Kidney capillary endothelial cell (primary cell): ENCODE results near the gene ALCAM.
A peak's percentile ranks its signal among the peaks of the same experiment; 100 is the strongest.

Source experiments
- DNase-seq: peaks from one replicate; pipeline ENCODE4 v3.0.0-alpha.2; 2018; ENCODE audit warnings: low spot score

Gene ALCAM

GRCh38 chr3:105493305-105493892 lies 126.7 kb downstream of the ALCAM start:
- no peak for DNase-seq

GRCh38 chr3:105495021-105495420 lies 128.3 kb downstream of the ALCAM start:
- DNase-seq = no peak

- no peak for DNase-seq
These were observed 129.6 kb downstream of the ALCAM start for GRCh38 chr3:105496343-105496742.

- no peak for DNase-seq
These were observed 130.7 kb downstream of the ALCAM start for GRCh38 chr3:105497386-105497785.

GRCh38 chr3:105499961-105500360 lies 133.3 kb downstream of the ALCAM start:
- no peak for DNase-seq

- DNase-seq = no peak
These were observed 135.6 kb downstream of the ALCAM start for GRCh38 chr3:105502333-105502732.

GRCh38 chr3:105503191-105503593 lies 136.5 kb downstream of the ALCAM start:
- no peak for DNase-seq

- no peak for DNase-seq
These were observed 137.8 kb downstream of the ALCAM start for GRCh38 chr3:105504440-105504951.

GRCh38 chr3:105505170-105505569 lies 138.5 kb downstream of the ALCAM start:
- no peak for DNase-seq

GRCh38 chr3:105511031-105511430 lies 144.3 kb downstream of the ALCAM start:
- DNase-seq = no peak

GRCh38 chr3:105512061-105512460 lies 145.4 kb downstream of the ALCAM start:
- DNase-seq = no peak

GRCh38 chr3:105513042-105513441 lies 146.3 kb downstream of the ALCAM start:
- no peak for DNase-seq

GRCh38 chr3:105513886-105514285 lies 147.2 kb downstream of the ALCAM start:
- no peak for DNase-seq

- no peak for DNase-seq
These were observed 148.7 kb downstream of the ALCAM start for GRCh38 chr3:105515372-105515771.

- DNase-seq = no peak
These were observed 150.3 kb downstream of the ALCAM start for GRCh38 chr3:105516972-105517371.

- no peak for DNase-seq
These were observed 151.5 kb downstream of the ALCAM start for GRCh38 chr3:105518203-105518602.

GRCh38 chr3:105518806-105519418 lies 152.2 kb downstream of the ALCAM start:
- peak; percentile 61 for DNase-seq

GRCh38 chr3:105521770-105522169 lies 155.1 kb downstream of the ALCAM start:
- no peak for DNase-seq

- no peak for DNase-seq
These were observed 156.8 kb downstream of the ALCAM start for GRCh38 chr3:105523501-105523900.

- no peak for DNase-seq
These were observed 158.8 kb downstream of the ALCAM start for GRCh38 chr3:105525531-105525930.

- DNase-seq = no peak
These were observed 159.8 kb downstream of the ALCAM start for GRCh38 chr3:105526360-105527111.

GRCh38 chr3:105527535-105527934 lies 160.8 kb downstream of the ALCAM start:
- DNase-seq = no peak

- no peak for DNase-seq
These were observed 161.2 kb downstream of the ALCAM start for GRCh38 chr3:105527949-105528348.
